Mesendoderm (in vitro differentiated cells): Measurements from ENCODE around the gene ABCD1.
A peak's percentile ranks its signal among the peaks of the same experiment; 100 is the strongest.

Experiments used
- DNase-seq: peaks from one replicate; pipeline ENCODE4 v3.0.0; 2013
- H2AK5ac ChIP-seq: 2 replicates; pipeline ENCODE4 v1.6.1; 2013; ENCODE audit warnings: low read length, inconsistent platforms
- H2BK120ac ChIP-seq: 2 replicates; pipeline ENCODE4 v1.6.1; 2013; ENCODE audit warnings: low read depth, mild to moderate bottlenecking, low read length, moderate library complexity, mixed read lengths
- H2BK15ac ChIP-seq: replicated peaks from 2 replicates; pipeline ENCODE4 v1.6.1; 2013; ENCODE audit warnings: low read depth, mild to moderate bottlenecking, moderate library complexity
- H2BK5ac ChIP-seq: 2 replicates; pipeline ENCODE4 v1.6.1; 2013; ENCODE audit warnings: low read length, inconsistent platforms
- H3K18ac ChIP-seq: 2 replicates; pipeline ENCODE4 v1.6.1; 2013; ENCODE audit warnings: mild to moderate bottlenecking, low read length, mixed read lengths
- H3K23ac ChIP-seq: one replicate; pipeline ENCODE4 v1.6.1; 2013; ENCODE audit warnings: low read length
- H3K27ac ChIP-seq: 2 replicates; pipeline ENCODE4 v1.5.1; 2013; ENCODE audit warnings: low read depth, mild to moderate bottlenecking, inconsistent platforms, low read length, moderate library complexity
- H3K27me3 ChIP-seq: 2 replicates; pipeline ENCODE4 v1.6.1; 2013; ENCODE audit warnings: low read length, control low read depth, mild to moderate bottlenecking, inconsistent platforms; ENCODE audit not compliant: insufficient read depth, poor library complexity
- H3K36me3 ChIP-seq: 2 replicates; pipeline ENCODE4 v1.6.1; 2013; ENCODE audit warnings: low read length, inconsistent platforms; ENCODE audit not compliant: control insufficient read depth, insufficient read depth
- H3K4ac ChIP-seq: one replicate; pipeline ENCODE4 v1.6.1; 2013; ENCODE audit warnings: low read depth, mild to moderate bottlenecking, low read length, moderate library complexity
- H3K4me1 ChIP-seq: 2 replicates; pipeline ENCODE4 v1.6.1; 2013; ENCODE audit warnings: low read depth, low read length, inconsistent platforms; ENCODE audit not compliant: control insufficient read depth
- H3K4me2 ChIP-seq: 2 replicates; pipeline ENCODE4 v1.6.1; 2013; ENCODE audit warnings: low read length
- H3K4me3 ChIP-seq: 2 replicates; pipeline ENCODE4 v1.5.1; 2013; ENCODE audit warnings: mild to moderate bottlenecking, low read length
- H3K56ac ChIP-seq: one replicate; pipeline ENCODE4 v1.6.1; 2013; ENCODE audit warnings: low read length
- H3K79me1 ChIP-seq: 2 replicates; pipeline ENCODE4 v1.6.1; 2013; ENCODE audit warnings: low read length, inconsistent platforms
- H3K79me2 ChIP-seq: 2 replicates; pipeline ENCODE4 v1.6.1; 2013; ENCODE audit warnings: mild to moderate bottlenecking, low read length; ENCODE audit not compliant: control insufficient read depth, insufficient read depth
- H3K9ac ChIP-seq: 2 replicates; pipeline ENCODE4 v1.6.1; 2013; ENCODE audit warnings: low read length, inconsistent platforms
- H4K5ac ChIP-seq: one replicate; pipeline ENCODE4 v1.6.1; 2013; ENCODE audit warnings: low read length
- H4K8ac ChIP-seq: one replicate; pipeline ENCODE4 v1.6.1; 2013; ENCODE audit warnings: low read depth, mild to moderate bottlenecking, control low read depth, low read length, moderate library complexity
- WGBS: extraction: QIAGEN DNeasy Blood & Tissue Kit; methylation state at CpG from one replicate; pipeline ENCODE4 v1.1.7; 2013; ENCODE audit warnings: low lambda C conversion rate, missing lambda C conversion rate; ENCODE audit not compliant: insufficient coverage; ENCODE audit errors: extremely low coverage; 5-methylcytosine and 5-hydroxymethylcytosine counted together

Gene ABCD1

DNA sequence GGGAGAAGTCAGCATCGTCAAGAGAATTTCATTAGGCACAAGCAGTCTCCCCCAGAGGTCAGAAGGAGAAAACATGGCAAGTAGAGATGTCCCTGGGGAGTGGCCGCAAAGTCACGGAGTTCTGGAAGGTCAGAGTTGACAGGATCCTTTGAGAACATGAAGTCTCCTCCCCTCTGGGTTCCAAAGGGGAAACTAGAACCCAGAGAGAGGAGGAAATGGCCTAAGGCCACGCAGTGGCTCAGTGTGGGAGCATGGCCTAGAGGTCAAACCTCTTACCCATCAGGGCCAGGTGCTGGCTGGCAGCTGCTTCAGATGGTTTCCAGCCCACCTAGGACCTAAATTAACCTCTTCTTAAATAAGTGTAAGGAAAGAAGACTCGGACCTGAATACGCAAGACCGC, 68.6 kb downstream of the ABCD1 start:
- WGBS, result no CpG with 5 or more reads among the region's 7 CpGs
- Histone ChIP-seq H4K8ac (no peak overlapping the region), H3K27me3 (no peaks in the 10 kb centered on the region), H3K79me2 (peaks cover 26% of the 10 kb centered on the region), H3K79me1 (peaks cover 2% of the 10 kb centered on the region), H3K4me2 (peak overlapping the region; percentile 87), H3K56ac (peak overlapping the region; percentile 82), H3K4me1 (no peaks in the 10 kb centered on the region), H3K18ac (peak overlapping the region; percentile 55), H2BK120ac (no peak overlapping the region), H2AK5ac (no peak overlapping the region), H3K4ac (peak overlapping the region; percentile 19), H2BK5ac (no peak overlapping the region), H3K27ac (no peak overlapping the region), H3K23ac (no peak overlapping the region), H3K36me3 (peaks cover 3% of the 10 kb centered on the region), H3K4me3 (peak overlapping the region; percentile 46), H2BK15ac (no peak overlapping the region), H3K9ac (peak overlapping the region; percentile 80), H4K5ac (no peak overlapping the region)
- DNase-seq, result peak; percentile 11
